HL-60 (cell line): Measurements from ENCODE around the gene WIF1.

Source experiments
- DNase-seq, 2 experiments: peaks; one replicate each; pipeline ENCODE4 v3.0.0-alpha.2; 2010 to 2020; ENCODE audit warnings: low read depth in 1 of 2, low spot score in 1 of 2
- H3K27ac ChIP-seq: fragments of 250-450 bp; sonication (Bioruptor Pico); replicated peaks from 2 replicates; pipeline ENCODE4 v1.5.1; 2020; ENCODE audit warnings: mild to moderate bottlenecking, moderate library complexity
- H3K27me3 ChIP-seq: fragments of 250-450 bp; sonication (Bioruptor Pico); 2 replicates; pipeline ENCODE4 v1.5.1; 2021; ENCODE audit warnings: mild to moderate bottlenecking, moderate library complexity; ENCODE audit not compliant: insufficient read depth, poor library complexity, severe bottlenecking
- H3K4me3 ChIP-seq: replicated peaks from 2 replicates; pipeline ENCODE4 v1.5.1; 2011; ENCODE audit warnings: mild to moderate bottlenecking, control low read depth, low read length; ENCODE audit not compliant: insufficient read depth
- GABPA ChIP-seq: IDR thresholded peaks from 2 replicates; pipeline ENCODE4 v1.6.1; 2012; ENCODE audit warnings: low read depth
- POLR2AphosphoS5 ChIP-seq: IDR thresholded peaks from 2 replicates; pipeline ENCODE4 v1.6.1; 2012; ENCODE audit warnings: low read depth
- SPI1 ChIP-seq: IDR thresholded peaks from 2 replicates; pipeline ENCODE4 v1.6.1; 2012; ENCODE audit warnings: low read depth, mild to moderate bottlenecking, borderline replicate concordance
- TF ChIP-seq, protein P1 (sequence below): IDR thresholded peaks from 2 replicates; pipeline ENCODE4 v1.6.1; 2012; ENCODE audit warnings: low read depth; ENCODE audit not compliant: insufficient replicate concordance
- TF ChIP-seq, protein P2 (sequence below): IDR thresholded peaks from one replicate; pipeline ENCODE4 v1.5.1; 2011; ENCODE audit warnings: low read length, control low read depth, inconsistent platforms; ENCODE audit not compliant: insufficient read depth

Gene WIF1

DNA sequence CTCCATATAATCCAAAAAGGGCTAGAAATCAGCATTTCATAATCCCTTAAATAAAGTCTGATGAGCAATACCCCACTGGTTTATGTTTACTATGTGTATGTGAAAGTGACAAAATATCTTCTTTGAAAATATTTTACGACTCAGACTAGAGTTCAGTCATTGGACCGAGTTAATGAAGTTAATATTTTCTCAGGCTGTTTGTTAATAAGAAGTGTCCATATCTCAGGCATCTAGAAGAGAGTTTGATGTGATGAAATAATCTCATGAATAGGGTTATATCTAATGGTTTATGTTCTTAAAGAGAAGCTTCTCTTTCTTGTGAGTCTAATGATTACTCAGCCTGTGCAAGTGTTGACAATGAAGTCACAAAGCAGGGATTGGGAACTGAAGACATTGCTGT lies 51.8 kb downstream of the WIF1 start:
- no peak for DNase-seq
- TF ChIP-seq POLR2AphosphoS5, result no peak
- TF ChIP-seq SPI1, result no peak
- TF ChIP-seq, protein P1, sequence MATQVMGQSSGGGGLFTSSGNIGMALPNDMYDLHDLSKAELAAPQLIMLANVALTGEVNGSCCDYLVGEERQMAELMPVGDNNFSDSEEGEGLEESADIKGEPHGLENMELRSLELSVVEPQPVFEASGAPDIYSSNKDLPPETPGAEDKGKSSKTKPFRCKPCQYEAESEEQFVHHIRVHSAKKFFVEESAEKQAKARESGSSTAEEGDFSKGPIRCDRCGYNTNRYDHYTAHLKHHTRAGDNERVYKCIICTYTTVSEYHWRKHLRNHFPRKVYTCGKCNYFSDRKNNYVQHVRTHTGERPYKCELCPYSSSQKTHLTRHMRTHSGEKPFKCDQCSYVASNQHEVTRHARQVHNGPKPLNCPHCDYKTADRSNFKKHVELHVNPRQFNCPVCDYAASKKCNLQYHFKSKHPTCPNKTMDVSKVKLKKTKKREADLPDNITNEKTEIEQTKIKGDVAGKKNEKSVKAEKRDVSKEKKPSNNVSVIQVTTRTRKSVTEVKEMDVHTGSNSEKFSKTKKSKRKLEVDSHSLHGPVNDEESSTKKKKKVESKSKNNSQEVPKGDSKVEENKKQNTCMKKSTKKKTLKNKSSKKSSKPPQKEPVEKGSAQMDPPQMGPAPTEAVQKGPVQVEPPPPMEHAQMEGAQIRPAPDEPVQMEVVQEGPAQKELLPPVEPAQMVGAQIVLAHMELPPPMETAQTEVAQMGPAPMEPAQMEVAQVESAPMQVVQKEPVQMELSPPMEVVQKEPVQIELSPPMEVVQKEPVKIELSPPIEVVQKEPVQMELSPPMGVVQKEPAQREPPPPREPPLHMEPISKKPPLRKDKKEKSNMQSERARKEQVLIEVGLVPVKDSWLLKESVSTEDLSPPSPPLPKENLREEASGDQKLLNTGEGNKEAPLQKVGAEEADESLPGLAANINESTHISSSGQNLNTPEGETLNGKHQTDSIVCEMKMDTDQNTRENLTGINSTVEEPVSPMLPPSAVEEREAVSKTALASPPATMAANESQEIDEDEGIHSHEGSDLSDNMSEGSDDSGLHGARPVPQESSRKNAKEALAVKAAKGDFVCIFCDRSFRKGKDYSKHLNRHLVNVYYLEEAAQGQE, result no peak
- TF ChIP-seq GABPA, result no peak
- TF ChIP-seq, protein P2, sequence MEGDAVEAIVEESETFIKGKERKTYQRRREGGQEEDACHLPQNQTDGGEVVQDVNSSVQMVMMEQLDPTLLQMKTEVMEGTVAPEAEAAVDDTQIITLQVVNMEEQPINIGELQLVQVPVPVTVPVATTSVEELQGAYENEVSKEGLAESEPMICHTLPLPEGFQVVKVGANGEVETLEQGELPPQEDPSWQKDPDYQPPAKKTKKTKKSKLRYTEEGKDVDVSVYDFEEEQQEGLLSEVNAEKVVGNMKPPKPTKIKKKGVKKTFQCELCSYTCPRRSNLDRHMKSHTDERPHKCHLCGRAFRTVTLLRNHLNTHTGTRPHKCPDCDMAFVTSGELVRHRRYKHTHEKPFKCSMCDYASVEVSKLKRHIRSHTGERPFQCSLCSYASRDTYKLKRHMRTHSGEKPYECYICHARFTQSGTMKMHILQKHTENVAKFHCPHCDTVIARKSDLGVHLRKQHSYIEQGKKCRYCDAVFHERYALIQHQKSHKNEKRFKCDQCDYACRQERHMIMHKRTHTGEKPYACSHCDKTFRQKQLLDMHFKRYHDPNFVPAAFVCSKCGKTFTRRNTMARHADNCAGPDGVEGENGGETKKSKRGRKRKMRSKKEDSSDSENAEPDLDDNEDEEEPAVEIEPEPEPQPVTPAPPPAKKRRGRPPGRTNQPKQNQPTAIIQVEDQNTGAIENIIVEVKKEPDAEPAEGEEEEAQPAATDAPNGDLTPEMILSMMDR, result no peak
- Histone ChIP-seq H3K27me3 (peaks cover 10% of the 10 kb centered on the region), H3K27ac (no peak overlapping the region), H3K4me3 (no peak overlapping the region)

DNA sequence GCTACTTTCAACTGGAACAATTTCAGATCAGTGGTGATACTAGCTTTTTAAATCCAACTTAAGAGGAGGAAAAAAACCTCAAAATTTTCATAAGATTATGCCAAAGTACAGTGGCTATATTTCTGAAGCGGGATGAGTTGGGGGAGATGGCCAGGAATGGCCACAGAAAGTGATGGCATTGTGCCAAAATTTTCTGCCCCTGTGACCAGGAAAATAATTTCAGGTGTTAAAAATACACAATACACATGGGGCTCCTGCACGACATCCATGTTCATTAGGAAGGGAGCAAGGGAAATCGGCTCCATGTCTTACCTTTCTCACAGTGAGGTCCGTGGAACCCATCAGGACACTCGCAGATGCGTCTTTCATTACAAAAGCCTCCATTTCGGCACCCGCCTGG lies 53.7 kb downstream of the WIF1 start:
- no peak for DNase-seq
- no peak overlapping the region for H3K27ac ChIP-seq
- H3K4me3 ChIP-seq, result no peak overlapping the region
- H3K27me3 ChIP-seq, result peaks cover 15% of the 10 kb centered on the region
- TF ChIP-seq, protein P2, result no peak
- TF ChIP-seq GABPA, result no peak
- no peak for TF ChIP-seq POLR2AphosphoS5
- TF ChIP-seq, protein P1, result no peak
- TF ChIP-seq SPI1, result no peak

DNA sequence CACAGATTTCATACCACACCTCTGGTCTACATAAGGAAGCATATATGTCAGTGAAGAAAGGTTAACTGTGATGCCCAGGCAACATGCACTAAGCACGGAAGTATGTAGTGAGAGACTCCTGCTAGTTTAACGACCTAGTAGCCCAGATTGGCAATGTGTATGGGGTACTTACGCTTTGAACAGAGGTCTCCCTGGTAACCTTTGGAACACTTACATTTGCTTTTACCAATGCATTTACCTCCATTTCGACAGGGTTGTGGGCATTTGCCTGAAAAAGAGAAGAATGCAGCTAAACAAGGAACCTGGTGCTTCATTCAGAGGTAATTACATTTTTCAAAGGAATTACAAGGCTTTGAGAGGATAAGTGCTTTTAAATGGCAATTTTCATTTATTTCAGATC lies 65.2 kb downstream of the WIF1 start:
- H3K4me3 ChIP-seq, result no peak overlapping the region
- TF ChIP-seq, protein P1, result no peak
- no peaks in the 10 kb centered on the region for H3K27me3 ChIP-seq
- no peak overlapping the region for H3K27ac ChIP-seq
- DNase-seq, result no peak

DNA sequence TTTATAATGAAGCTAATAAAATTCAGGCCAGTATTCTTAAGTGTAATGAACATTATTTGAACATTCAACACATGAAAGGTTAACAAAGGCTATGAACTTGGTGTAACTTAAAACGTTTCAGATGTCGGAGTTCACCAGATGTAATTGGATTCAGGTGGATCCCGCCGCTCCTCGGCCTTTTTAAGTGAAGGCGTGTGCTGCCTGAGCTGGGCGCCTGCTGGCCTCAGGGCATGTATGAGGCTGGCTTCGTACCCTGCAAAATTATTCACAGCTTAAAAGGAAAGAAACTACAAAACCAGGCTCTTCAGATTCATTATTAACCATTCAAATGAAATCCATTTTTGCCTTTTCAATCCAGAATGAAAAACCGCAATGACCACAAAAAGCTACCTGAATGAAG lies 69.9 kb downstream of the WIF1 start:
- Histone ChIP-seq H3K27ac (no peak overlapping the region), H3K27me3 (peaks cover 2% of the 10 kb centered on the region), H3K4me3 (no peak overlapping the region)
- no peak for DNase-seq
- no peak for TF ChIP-seq GABPA
- TF ChIP-seq SPI1, result no peak
- no peak for TF ChIP-seq POLR2AphosphoS5
- TF ChIP-seq, protein P1, result no peak
- TF ChIP-seq, protein P2, result no peak
